HEK293 (cell line): ENCODE results near the gene BICRAL.
A peak's percentile ranks its signal among the peaks of the same experiment; 100 is the strongest.

ENCODE experiments used
- CTCF ChIA-PET: fragments of 350-600 bp; formaldehyde crosslinking; extraction: SDS; loops from one replicate; lab custom pipeline; 2021; ENCODE audit warnings: antibody characterized with exemption; lab: Yijun Ruan, JAX
- POLR2A ChIA-PET: fragments of 300-600 bp; formaldehyde crosslinking; extraction: SDS; loops from one replicate; lab custom pipeline; 2020; ENCODE audit warnings: antibody characterized with exemption, inconsistent platforms; lab: Yijun Ruan, JAX
- H3K27ac ChIP-seq: fragments of 200-500 bp; sonication (Bioruptor generic); 2 replicates; pipeline ENCODE4 v1.5.1; 2014; ENCODE audit warnings: low read depth, low read length, control low read depth, inconsistent platforms; ENCODE audit errors: extremely low read depth
- H3K36me3 ChIP-seq, 2 experiments: fragments of 200-500 bp in 1 of 2; sonication (Bioruptor generic) in 1 of 2; 1 replicate in 1 of 2; 2 replicates in 1 of 2; pipeline ENCODE4 v1.5.1; 2014 to 2017; ENCODE audit warnings: inconsistent platforms in 2 of 2, low read length in 2 of 2; ENCODE audit not compliant: control insufficient read depth in 2 of 2, insufficient read depth in 1 of 2
- H3K4me1 ChIP-seq: fragments of 200-500 bp; sonication (Bioruptor generic); 2 replicates; pipeline ENCODE4 v1.5.1; 2014; ENCODE audit warnings: mild to moderate bottlenecking, low read length, inconsistent platforms; ENCODE audit not compliant: control insufficient read depth, insufficient read depth
- H3K4me3 ChIP-seq: 2 replicates; pipeline ENCODE4 v1.5.1; 2011; ENCODE audit warnings: low read depth, mild to moderate bottlenecking, control low read depth, low read length, moderate library complexity
- H3K9me3 ChIP-seq: fragments of 200-500 bp; sonication (Bioruptor generic); 2 replicates; pipeline ENCODE4 v1.5.1; 2014; ENCODE audit warnings: low read depth, low read length, inconsistent platforms; ENCODE audit not compliant: control insufficient read depth, insufficient read depth
- BCL11B ChIP-seq: fragments of 450-650 bp; formaldehyde crosslinking; IDR thresholded peaks from 2 replicates; pipeline ENCODE4 v1.5.1; 2016; ENCODE audit warnings: low read depth, missing biosample characterization, missing genetic modification characterization
- FEZF1 ChIP-seq: fragments of 450-650 bp; formaldehyde crosslinking; IDR thresholded peaks from 2 replicates; pipeline ENCODE4 v1.5.1; 2016; ENCODE audit warnings: missing biosample characterization, missing genetic modification characterization
- GFI1B ChIP-seq: fragments of 450-650 bp; formaldehyde crosslinking; IDR thresholded peaks from 2 replicates; pipeline ENCODE4 v1.5.1; 2016; ENCODE audit warnings: missing biosample characterization, missing genetic modification characterization
- GLIS1 ChIP-seq: fragments of 450-650 bp; formaldehyde crosslinking; IDR thresholded peaks from 2 replicates; pipeline ENCODE4 v1.5.1; 2016; ENCODE audit warnings: missing biosample characterization, missing genetic modification characterization
- IKZF3 ChIP-seq: fragments of 450-650 bp; IDR thresholded peaks from 2 replicates; pipeline ENCODE4 v1.5.0; 2018; ENCODE audit warnings: missing biosample characterization, mild to moderate bottlenecking, missing genetic modification characterization, moderate library complexity
- KLF7 ChIP-seq: fragments of 450-650 bp; formaldehyde crosslinking; IDR thresholded peaks from 2 replicates; pipeline ENCODE4 v1.5.1; 2016; ENCODE audit warnings: missing biosample characterization, missing genetic modification characterization, borderline replicate concordance
- PRDM6 ChIP-seq: fragments of 450-650 bp; formaldehyde crosslinking; IDR thresholded peaks from 2 replicates; pipeline ENCODE4 v1.5.1; 2017; ENCODE audit warnings: missing biosample characterization, missing genetic modification characterization
- SETDB1 ChIP-seq: IDR thresholded peaks from one replicate; pipeline ENCODE4 v1.6.1; 2017; ENCODE audit warnings: mild to moderate bottlenecking, low read length, moderate library complexity, mixed read lengths; ENCODE audit not compliant: insufficient read length
- ZBTB44 ChIP-seq: fragments of 450-650 bp; IDR thresholded peaks from 2 replicates; pipeline ENCODE4 v1.5.1; 2018; ENCODE audit warnings: missing biosample characterization, mild to moderate bottlenecking, missing genetic modification characterization
- ZBTB49 ChIP-seq: fragments of 450-650 bp; formaldehyde crosslinking; IDR thresholded peaks from 2 replicates; pipeline ENCODE4 v1.5.1; 2016; ENCODE audit warnings: missing biosample characterization, missing genetic modification characterization, low read depth
- ZEB2 ChIP-seq: fragments of 450-650 bp; formaldehyde crosslinking; IDR thresholded peaks from 2 replicates; pipeline ENCODE4 v1.5.1; 2016; ENCODE audit warnings: missing biosample characterization, missing genetic modification characterization
- ZFP41 ChIP-seq: fragments of 450-650 bp; formaldehyde crosslinking; IDR thresholded peaks from 2 replicates; pipeline ENCODE4 v1.5.1; 2016; ENCODE audit warnings: missing biosample characterization, missing genetic modification characterization, borderline replicate concordance
- ZNF132 ChIP-seq: fragments of 450-650 bp; formaldehyde crosslinking; IDR thresholded peaks from 2 replicates; pipeline ENCODE4 v1.5.1; 2017; ENCODE audit warnings: missing biosample characterization, missing genetic modification characterization, borderline replicate concordance
- ZNF169 ChIP-seq: fragments of 450-650 bp; formaldehyde crosslinking; IDR thresholded peaks from 2 replicates; pipeline ENCODE4 v1.5.1; 2016; ENCODE audit warnings: missing biosample characterization, missing genetic modification characterization
- ZNF19 ChIP-seq: fragments of 450-650 bp; formaldehyde crosslinking; IDR thresholded peaks from 2 replicates; pipeline ENCODE4; 2016; ENCODE audit warnings: missing biosample characterization, missing genetic modification characterization, low read depth
- ZNF214 ChIP-seq: fragments of 450-650 bp; formaldehyde crosslinking; IDR thresholded peaks from 2 replicates; pipeline ENCODE4 v1.5.1; 2017; ENCODE audit warnings: missing biosample characterization, mild to moderate bottlenecking, missing genetic modification characterization, borderline replicate concordance
- ZNF24 ChIP-seq: fragments of 450-650 bp; formaldehyde crosslinking; IDR thresholded peaks from 2 replicates; pipeline ENCODE4 v1.5.1; 2016; ENCODE audit warnings: missing biosample characterization, missing genetic modification characterization
- ZNF266 ChIP-seq: fragments of 450-650 bp; formaldehyde crosslinking; IDR thresholded peaks from 2 replicates; pipeline ENCODE4 v1.5.1; 2016; ENCODE audit warnings: missing biosample characterization, missing genetic modification characterization, low read depth
- ZNF362 ChIP-seq: fragments of 450-650 bp; formaldehyde crosslinking; IDR thresholded peaks from 2 replicates; pipeline ENCODE4 v1.5.1; 2016; ENCODE audit warnings: missing biosample characterization, missing genetic modification characterization
- ZNF510 ChIP-seq: fragments of 450-650 bp; formaldehyde crosslinking; IDR thresholded peaks from 2 replicates; pipeline ENCODE4 v1.5.1; 2018; ENCODE audit warnings: mild to moderate bottlenecking, missing genetic modification characterization, missing biosample characterization; ENCODE audit not compliant: insufficient replicate concordance
- ZNF529 ChIP-seq: fragments of 450-650 bp; formaldehyde crosslinking; IDR thresholded peaks from 2 replicates; pipeline ENCODE4 v1.5.1; 2017; ENCODE audit warnings: missing genetic modification characterization, missing biosample characterization; ENCODE audit not compliant: insufficient replicate concordance
- ZNF658 ChIP-seq: fragments of 450-650 bp; formaldehyde crosslinking; IDR thresholded peaks from 2 replicates; pipeline ENCODE4; 2016; ENCODE audit warnings: missing biosample characterization, missing genetic modification characterization
- ZNF785 ChIP-seq: fragments of 450-650 bp; formaldehyde crosslinking; IDR thresholded peaks from 2 replicates; pipeline ENCODE4 v1.5.1; 2016; ENCODE audit warnings: missing biosample characterization, missing genetic modification characterization
- ZNF830 ChIP-seq: fragments of 450-650 bp; IDR thresholded peaks from 2 replicates; pipeline ENCODE4 v1.5.0; 2018; ENCODE audit warnings: missing biosample characterization, missing genetic modification characterization, low read depth, mild to moderate bottlenecking, moderate library complexity
- TF ChIP-seq, protein P1 (sequence below): IDR thresholded peaks from 2 replicates; pipeline ENCODE4 v1.6.1; 2011; ENCODE audit warnings: mild to moderate bottlenecking, low read depth, low read length, borderline replicate concordance
- TF ChIP-seq, protein P2 (sequence below): fragments of 450-650 bp; formaldehyde crosslinking; IDR thresholded peaks from 2 replicates; pipeline ENCODE4 v1.5.1; 2016; ENCODE audit warnings: missing biosample characterization, missing genetic modification characterization

BICRAL gene

GRCh38 chr6:42746463-42747391, 35.1 kb upstream of the BICRAL start (continued):
- TF ChIP-seq ZBTB49 (tag by site-specific recombination) (no peak), ZNF510 (tag by site-specific recombination) (no peak), ZNF214 (tag by site-specific recombination) (no peak), IKZF3 (tag by site-specific recombination) (peak; percentile 90), GFI1B (tag by site-specific recombination) (no peak; the same call in 1 of the 2 replicates), ZNF830 (tag by site-specific recombination) (no peak), BCL11B (tag by site-specific recombination) (peak; percentile 46; the same call in 1 of the 2 replicates), ZNF132 (no peak), ZFP41 (tag by site-specific recombination) (no peak), ZNF19 (tag by site-specific recombination) (no peak), SETDB1 (no peak), ZNF266 (no peak), ZNF24 (tag by site-specific recombination) (peak; percentile 59; the same call in 1 of the 2 replicates), ZNF658 (no peak), ZEB2 (tag by site-specific recombination) (peak; percentile 85), ZNF169 (no peak), ZNF529 (no peak)
- TF ChIP-seq, protein P1, sequence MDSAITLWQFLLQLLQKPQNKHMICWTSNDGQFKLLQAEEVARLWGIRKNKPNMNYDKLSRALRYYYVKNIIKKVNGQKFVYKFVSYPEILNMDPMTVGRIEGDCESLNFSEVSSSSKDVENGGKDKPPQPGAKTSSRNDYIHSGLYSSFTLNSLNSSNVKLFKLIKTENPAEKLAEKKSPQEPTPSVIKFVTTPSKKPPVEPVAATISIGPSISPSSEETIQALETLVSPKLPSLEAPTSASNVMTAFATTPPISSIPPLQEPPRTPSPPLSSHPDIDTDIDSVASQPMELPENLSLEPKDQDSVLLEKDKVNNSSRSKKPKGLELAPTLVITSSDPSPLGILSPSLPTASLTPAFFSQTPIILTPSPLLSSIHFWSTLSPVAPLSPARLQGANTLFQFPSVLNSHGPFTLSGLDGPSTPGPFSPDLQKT, result no peak
- TF ChIP-seq, all 188 proteins: peak for 65

DNA sequence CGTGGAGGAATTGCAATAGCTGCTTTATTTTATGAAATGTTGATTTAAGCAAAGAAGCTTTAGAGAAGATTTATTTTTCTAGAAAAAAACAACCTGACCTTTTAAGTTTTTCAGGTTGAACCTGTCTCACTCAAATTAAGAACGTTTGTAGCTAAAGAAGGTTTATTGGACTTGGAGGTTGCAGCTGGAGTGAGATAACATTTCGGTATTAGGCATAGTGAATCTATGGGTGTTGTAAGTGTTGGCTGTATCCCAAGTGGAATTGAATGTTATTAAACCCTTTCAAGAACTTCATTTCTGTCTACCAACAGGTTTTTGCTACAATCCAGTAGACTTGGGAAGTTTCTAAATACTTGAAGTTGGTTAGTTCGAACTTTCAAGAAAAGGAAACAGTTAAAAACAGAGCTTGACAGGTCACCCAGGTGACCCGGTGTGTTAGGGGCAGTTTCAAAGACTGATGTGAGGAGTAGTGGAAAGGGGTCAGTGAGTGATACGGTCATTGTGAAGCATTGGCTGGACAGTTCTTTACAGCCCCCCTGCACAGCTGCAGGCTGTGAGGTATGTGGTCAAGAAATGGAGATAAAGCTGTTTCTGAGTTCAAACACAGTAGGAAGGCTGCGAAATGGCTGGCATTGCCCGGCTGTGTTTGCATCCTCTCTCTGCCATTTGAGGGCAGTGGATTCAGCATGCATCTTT, 33.5 kb upstream of the BICRAL start:
- H3K4me3 ChIP-seq, result no peak overlapping the region
- ChIA-PET CTCF (interaction anchor here (0.6 to 2.9 kb wide), 7 partner anchors 14 to 534 kb away, joined by 3 to 11 read pairs (median 5); no protein-coding TSS in a partner anchor), POLR2A (interaction anchor here (0.6 to 9.3 kb wide), 9 partner anchors 11 to 547 kb away, joined by 3 to 316 read pairs (median 5); partner anchors contain the start of genes BICRAL, RPL7L1 and UBR2)
- peaks cover 0 to 5% of the 10 kb centered on the region in 2 experiments; a peak in 1 of 3 replicates for H3K36me3 ChIP-seq
- H3K9me3 ChIP-seq, result no peaks in the 10 kb centered on the region
- H3K27ac ChIP-seq, result peak overlapping the region; percentile 45
- peaks cover 20% of the 10 kb centered on the region for H3K4me1 ChIP-seq
- TF ChIP-seq KLF7 (tag by site-specific recombination) (no peak), ZNF362 (tag by site-specific recombination) (peak; percentile 10; the same call in 1 of the 2 replicates), ZBTB44 (tag by site-specific recombination) (0 out of 2 replicates have a peak, but pooled peaks have one; percentile 34), ZNF785 (tag by site-specific recombination) (no peak), PRDM6 (tag by site-specific recombination) (peak; percentile 78), IKZF3 (tag by site-specific recombination) (no peak), FEZF1 (tag by site-specific recombination) (peak; percentile 92), GLIS1 (tag by site-specific recombination) (peak; percentile 35; the same call in 1 of the 2 replicates)
- TF ChIP-seq, protein P2, sequence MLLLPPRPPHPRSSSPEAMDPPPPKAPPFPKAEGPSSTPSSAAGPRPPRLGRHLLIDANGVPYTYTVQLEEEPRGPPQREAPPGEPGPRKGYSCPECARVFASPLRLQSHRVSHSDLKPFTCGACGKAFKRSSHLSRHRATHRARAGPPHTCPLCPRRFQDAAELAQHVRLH (tag by site-specific recombination), result no peak
